HG02943 (cell line): ENCODE data around the gene KIF18A.

Experiments
- ATAC-seq: cut with Tn5 transposase; IDR thresholded peaks from one replicate; pipeline ENCODE4 v1.9.1; 2021; ENCODE audit warnings: mild to moderate bottlenecking, low read depth, moderate library complexity; ENCODE audit not compliant: unreplicated experiment

Gene KIF18A

GRCh38 chr11:28049338-28050216 is 58.4 kb downstream of the KIF18A start:
- no peak for ATAC-seq

GRCh38 chr11:28048812-28049211 is 59.1 kb downstream of the KIF18A start:
- no peak for ATAC-seq

- no peak for ATAC-seq
Observed at GRCh38 chr11:28043930-28044709, 63.8 kb downstream of the KIF18A start.

GRCh38 chr11:28040384-28040783 is 67.6 kb downstream of the KIF18A start:
- no peak for ATAC-seq

GRCh38 chr11:28038775-28039174 is 69.2 kb downstream of the KIF18A start:
- ATAC-seq: no peak

- no peak for ATAC-seq
Observed at GRCh38 chr11:28026634-28027290, 81.2 kb downstream of the KIF18A start.

- ATAC-seq: no peak
Observed at GRCh38 chr11:28017816-28018215, 90.1 kb downstream of the KIF18A start.

GRCh38 chr11:28011813-28012212 is 96.1 kb downstream of the KIF18A start:
- no peak for ATAC-seq

- ATAC-seq: no peak
Observed at GRCh38 chr11:28009996-28010395, 98.0 kb downstream of the KIF18A start.

- ATAC-seq: no peak
Observed at GRCh38 chr11:28009388-28009787, 98.6 kb downstream of the KIF18A start.

- no peak for ATAC-seq
Observed at GRCh38 chr11:28003615-28004014, 104.3 kb downstream of the KIF18A start.

- no peak for ATAC-seq
Observed at GRCh38 chr11:27998552-27998951, 109.4 kb downstream of the KIF18A start.

GRCh38 chr11:27997344-27997743 is 110.6 kb downstream of the KIF18A start:
- ATAC-seq: no peak

GRCh38 chr11:27996066-27996465 is 111.9 kb downstream of the KIF18A start:
- ATAC-seq: no peak

GRCh38 chr11:27995083-27995482 is 112.9 kb downstream of the KIF18A start:
- no peak for ATAC-seq

GRCh38 chr11:27991736-27992135 is 116.2 kb downstream of the KIF18A start:
- ATAC-seq: no peak

GRCh38 chr11:27977527-27977926 is 130.4 kb downstream of the KIF18A start:
- ATAC-seq: no peak

- no peak for ATAC-seq
Observed at GRCh38 chr11:27977031-27977430, 130.9 kb downstream of the KIF18A start.

- ATAC-seq: no peak
Observed at GRCh38 chr11:27976262-27976661, 131.7 kb downstream of the KIF18A start.

GRCh38 chr11:27973851-27974536 is 134.0 kb downstream of the KIF18A start:
- no peak for ATAC-seq
